NCI-H446 treated with DMSO at 0.1 percent for 48 hours (cell line): ENCODE data around the gene WDTC1.

Experiments used
- DNase-seq: peaks from one replicate; lab custom pipeline; 2025; lab: John Stamatoyannopoulos, UW

Gene WDTC1

DNA sequence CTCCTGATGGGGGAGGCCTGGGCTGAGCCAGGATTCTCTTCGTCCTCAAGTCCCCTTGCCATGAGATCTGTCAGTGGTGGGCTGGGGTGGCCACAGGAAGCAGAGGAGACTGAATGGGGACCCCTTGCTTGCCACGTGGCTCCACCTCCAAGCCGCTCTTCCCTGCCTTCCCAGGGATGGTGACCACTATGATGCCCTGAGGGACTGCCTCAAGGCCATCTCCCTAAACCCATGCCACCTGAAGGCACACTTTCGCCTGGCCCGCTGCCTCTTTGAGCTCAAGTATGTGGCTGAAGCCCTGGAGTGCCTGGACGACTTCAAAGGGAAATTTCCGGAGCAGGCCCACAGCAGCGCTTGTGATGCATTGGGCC is 66.6 kb downstream of the WDTC1 start:
- DNase-seq = no peak

DNA sequence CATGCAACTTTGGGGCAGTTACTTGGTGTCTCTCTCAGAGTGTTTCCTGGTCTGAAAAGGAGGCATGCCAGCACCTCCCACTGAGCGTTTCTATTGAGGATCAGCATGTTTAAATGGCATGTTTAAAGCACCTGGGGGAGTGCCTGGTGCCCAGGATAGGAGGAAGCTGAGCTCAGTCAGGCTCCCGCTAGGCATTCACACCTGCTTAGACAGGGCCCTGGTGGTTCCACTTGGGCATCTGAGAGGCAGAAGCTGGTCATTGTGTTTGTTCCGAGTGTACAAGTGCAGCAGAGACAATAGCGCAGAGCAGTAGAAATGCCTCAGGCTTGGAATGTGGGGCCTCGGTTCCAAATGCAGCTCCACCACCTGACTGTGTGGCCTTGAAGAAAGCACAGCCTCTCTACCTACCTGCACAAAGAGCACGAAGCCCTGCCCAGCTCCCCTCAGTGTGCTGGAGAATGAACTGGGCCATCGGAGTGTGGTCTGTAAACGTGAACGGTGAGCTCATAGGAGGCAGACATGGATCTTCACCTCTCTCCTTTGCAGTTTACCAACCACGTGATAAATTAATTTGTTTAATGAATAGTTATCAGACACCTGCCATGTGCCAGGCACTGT is 67.3 kb downstream of the WDTC1 start:
- no peak for DNase-seq

DNA sequence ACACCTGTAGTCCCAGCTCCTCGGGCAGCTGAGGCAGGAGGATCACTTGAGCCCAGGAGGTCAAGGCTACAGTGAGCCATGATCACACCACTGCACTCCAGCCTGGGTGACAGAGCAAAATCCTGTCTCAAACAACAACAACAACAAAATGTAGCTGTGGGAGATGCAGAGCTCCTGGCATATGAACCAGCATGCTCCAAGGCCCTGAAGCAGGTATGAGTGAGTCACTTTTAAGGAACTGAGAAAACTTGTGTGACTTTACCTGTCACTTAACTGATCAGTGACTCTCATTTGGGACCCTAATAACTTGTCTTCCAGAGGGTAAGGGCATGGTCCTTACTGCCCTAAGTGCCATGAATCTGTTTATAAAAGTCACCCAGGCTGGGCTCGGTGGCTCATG is 68.2 kb downstream of the WDTC1 start:
- DNase-seq = no peak

DNA sequence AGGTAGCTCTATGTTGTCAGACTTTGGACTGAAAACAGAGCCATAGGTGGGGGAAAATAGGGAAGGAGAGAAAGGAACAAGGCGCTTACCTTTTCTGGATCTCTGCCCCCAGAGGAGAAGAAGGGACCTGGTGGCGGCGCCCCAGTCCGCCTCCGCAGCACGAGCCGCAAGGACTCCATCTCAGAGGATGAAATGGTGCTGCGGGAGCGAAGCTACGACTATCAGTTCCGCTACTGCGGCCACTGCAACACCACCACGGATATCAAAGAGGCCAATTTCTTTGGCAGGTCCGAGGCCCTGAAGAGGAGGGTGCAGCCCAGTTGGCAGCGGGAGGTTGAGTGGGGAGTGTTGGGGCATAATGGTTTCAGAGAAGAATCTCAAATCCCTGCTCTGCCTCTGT is 69.1 kb downstream of the WDTC1 start:
- no peak for DNase-seq

DNA sequence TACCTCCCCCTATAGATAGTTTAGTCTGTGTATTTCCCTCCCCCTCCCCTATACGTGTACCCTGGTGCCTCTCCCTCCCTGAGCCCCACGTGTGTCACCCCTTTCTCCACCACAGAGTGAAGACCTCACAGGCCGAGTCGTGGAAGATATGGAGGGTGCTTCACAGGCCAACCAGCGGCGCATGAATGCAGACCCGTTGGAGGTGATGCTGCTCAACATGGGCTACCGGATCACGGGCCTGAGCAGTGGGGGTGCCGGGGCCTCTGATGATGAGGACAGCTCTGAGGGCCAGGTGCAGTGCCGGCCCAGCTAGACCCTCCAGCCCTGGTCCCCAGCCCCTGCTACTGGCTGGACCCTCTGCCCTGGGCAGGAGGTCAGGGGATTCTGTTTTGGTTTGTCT is 71.6 kb downstream of the WDTC1 start:
- no peak for DNase-seq

DNA sequence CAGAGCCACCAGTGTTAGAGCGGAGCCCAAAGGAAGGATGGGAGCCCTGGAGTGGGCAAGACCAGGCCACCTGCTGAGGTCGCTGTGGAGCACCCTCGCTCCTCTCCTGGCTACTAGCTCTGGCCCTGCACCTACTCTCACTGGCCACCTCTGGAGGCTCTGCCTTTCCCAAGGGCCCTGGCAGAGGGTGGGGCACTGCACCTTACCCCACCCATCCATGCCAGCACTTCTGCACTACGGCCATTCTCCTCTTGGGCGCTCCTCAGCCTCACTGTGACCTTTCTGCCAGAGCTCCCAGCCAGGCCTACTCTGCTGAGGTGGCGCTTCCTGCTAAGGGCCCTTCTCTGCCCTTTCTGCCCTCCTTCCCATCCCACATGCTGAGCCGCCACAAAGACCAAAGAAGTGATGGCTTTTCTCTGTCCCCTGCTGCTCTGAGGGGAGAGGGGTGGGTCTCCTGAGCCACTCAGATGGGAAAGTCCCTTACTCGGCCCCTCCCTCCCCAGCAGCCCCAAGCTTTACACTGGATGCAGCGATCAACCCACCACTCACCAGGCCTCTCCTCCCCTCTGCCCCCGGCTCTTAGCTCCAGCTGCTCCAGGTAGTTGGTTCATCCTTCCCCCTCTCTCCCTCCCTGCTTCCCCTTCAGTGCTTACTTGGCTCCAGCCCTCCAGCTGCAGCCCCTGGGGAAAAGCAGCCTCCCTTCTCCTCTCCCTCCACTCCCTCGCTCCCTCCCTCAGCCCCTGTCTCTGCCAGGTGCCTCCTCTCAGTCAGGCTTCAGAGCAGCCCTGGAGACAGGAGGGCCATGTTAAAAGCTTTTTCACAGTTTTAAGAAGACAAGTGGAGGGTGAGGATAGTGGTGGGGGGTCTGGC is 72.7 kb downstream of the WDTC1 start:
- no peak for DNase-seq

DNA sequence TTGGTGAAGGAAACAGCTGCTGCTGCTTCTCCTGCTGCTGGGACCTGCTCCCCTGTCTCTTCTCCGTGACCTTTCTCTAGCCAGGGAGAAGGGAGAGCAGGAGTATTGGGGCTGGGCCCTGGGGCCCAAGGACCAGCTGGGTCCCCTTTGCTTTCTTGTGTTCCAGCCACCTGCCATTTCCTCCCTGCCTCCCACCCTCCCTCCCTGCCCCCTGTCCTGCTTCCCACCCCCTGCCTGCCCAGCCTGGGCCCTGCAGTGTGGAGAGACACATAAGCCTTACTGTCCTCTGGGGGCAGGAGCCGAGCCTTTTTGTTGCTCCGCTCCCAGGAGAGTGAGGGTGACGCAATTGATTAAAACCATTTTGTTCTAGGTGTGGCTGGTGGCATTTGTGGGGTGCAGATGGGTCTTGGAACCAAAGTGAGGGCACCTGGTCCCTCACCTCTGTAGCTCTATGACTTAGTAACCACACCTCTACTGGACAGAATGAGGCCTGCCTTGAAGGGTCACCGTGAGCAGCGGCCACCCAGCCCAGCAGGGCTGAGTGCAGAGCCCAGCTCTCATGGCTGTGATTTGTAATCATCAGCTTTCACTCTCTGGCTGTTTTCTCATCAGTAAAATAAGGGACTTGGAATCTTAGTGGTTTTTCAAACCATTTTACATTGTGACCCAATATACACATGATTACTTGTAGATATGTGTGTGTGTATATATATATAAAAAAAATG is 73.6 kb downstream of the WDTC1 start:
- DNase-seq = no peak

- no peak for DNase-seq
Observed at GRCh38 chr1:27314169-27314568, 79.7 kb downstream of the WDTC1 start.

GRCh38 chr1:27314737-27315136 is 80.3 kb downstream of the WDTC1 start:
- no peak for DNase-seq

- DNase-seq = no peak
Observed at GRCh38 chr1:27316860-27317259, 82.4 kb downstream of the WDTC1 start.

DNA sequence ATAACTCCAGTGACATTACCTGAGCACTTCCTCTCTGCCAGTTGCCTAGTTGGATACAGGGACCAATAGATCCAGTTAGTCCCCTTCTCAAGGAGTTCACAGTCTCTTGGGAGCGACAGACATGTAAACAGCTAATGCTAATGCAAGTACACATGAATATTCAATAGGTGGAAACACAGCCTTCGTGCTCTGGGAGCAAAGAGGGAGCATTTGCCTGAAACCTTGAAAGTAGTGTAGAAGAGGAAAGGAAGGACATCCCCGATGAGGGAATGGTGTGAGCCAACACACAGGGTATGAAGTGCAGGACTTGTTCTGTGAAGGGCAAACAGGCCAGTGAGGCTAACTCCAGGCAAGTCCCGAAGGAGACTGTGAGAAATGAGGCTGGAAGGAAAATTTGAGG is 83.7 kb downstream of the WDTC1 start:
- DNase-seq = no peak

DNA sequence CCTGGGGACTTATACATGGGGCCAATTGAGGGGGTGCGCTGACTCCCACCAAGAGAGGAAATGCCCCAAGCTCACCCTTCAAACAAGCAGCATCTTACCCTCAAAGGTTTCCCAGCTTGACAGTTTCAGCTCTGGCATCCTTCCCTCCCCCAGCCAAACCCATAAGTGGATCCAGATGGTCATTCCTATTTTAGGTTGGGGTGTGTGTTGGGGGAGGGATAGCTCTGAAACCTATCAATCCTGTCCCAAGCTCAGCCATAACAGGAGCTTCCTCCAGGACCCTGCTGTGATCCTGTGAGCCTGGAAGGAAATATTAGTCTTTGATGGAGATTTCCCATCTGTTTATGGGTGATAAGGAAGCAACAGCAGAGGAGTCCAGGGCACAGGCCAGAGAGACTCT is 84.2 kb downstream of the WDTC1 start:
- DNase-seq = peak; percentile 82

DNA sequence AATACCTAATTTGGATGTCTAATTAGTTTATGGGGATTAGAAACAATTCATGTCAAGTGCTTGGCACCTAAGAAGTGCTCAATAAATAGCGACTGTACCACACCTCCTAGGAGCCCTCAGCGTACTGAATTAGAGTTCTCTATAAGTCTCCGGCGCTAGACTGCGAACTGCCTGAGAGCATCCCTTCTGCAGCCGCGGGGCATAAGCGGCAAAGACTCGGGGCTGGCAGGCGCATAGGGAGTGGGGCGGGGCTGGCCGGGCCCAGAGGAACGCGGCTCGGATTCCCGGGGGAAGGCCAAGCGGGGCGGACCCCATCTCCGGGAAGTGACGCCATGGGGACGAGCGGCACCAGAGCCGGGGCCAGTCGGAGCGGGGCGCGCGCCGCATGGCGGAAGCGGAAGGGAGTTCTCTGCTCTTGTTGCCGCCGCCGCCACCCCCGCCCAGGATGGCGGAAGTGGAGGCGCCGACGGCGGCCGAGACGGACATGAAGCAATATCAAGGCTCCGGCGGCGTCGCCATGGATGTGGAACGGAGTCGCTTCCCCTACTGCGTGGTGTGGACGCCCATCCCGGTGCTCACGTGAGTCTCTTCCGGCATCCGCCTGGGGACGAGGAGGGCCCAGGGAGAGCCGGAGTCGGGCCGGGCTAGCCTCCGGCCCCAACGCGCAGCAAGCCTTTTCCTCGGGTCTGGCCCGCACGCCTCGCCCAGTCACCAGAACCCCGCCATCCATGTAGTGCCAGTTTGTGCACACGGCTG is 87.6 kb downstream of the WDTC1 start, which contains the start of gene TMEM222:
Gene TMEM222 (plus strand): TSS at position 351 of the 756 bp plus-strand sequence. CDS start 35 bp downstream, at position 386.
- peak; percentile 95 for DNase-seq

- no peak for DNase-seq
Observed at GRCh38 chr1:27322569-27323240, 88.3 kb downstream of the WDTC1 start.

DNA sequence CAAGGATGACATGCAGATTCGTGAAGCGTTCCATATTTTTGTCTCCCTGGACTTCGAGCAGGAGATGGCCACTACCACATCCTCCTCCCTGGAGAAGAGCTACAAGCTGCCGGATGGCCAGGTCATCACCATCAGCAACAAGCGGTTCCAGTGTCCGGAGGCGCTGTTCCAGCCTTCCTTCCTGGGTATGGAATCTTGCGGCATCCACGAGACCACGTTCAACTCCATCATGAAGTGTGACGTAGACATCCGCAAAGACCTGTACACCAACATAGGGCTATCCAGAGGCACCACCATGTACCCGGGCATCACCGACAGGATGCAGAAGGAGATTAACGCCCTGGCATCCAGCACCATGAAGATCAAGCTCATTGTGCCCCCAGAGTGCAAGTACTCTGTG is 90.9 kb downstream of the WDTC1 start:
- DNase-seq = no peak

GRCh38 chr1:27327964-27328363 is 93.5 kb downstream of the WDTC1 start:
- DNase-seq = no peak

DNA sequence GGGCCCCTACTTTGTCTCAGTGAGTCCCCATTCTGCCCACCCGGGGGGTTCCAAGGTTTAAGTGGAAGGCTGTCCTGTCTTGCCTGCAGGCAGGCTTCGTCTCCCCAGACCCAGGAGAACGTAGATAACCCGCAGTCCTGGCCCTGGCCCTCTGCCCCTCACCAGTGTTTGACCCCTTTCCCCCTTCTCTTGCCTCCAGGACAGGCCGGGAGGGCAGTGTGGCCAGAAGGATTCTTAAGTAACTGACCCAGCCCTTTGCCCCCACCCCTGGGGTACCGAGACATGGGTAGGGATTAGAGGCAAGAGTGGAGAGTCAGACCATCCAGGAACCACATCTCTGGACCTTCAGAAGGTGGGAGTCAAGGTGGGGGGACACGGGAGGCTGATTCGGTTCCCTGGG is 96.4 kb downstream of the WDTC1 start:
- DNase-seq = no peak

DNA sequence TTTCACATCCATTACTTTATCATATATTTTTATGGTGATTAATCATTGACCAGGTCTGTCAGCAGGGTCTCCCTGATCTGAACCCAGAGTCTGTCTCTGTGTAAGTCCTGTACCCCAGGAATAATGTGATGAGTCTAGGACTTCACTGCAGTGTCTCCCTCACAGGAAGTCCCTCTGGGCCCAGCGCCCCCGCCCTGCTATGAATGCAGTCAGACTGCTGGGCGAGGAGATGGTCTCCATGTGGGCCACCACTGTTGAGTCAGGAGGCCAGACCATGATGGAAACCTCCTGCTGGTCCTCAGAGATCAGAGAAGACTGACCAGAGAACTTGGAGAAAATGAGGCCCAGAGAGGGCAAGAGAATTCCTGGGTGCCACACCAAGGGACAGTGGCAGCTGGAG is 97.0 kb downstream of the WDTC1 start:
- DNase-seq = no peak

DNA sequence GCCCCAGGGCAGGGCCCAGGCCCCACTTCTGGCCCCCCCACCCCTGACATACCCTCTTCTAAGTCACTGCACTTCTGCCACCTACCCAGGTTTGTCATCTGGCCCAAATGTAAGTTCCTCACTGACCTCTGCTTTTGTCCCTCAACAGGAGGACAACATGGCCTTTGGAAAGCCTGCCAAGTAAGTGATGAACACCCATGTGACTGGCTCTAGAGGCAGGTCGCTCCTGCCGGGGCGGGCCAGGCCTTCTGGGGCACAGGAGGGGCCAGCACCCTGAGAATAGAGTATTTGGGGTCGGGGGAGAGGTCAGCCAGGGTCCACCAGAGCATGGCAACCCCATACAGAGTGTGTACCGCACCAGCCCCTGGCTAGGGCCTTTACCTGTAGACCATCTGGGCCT is 97.5 kb downstream of the WDTC1 start:
- DNase-seq = no peak

DNA sequence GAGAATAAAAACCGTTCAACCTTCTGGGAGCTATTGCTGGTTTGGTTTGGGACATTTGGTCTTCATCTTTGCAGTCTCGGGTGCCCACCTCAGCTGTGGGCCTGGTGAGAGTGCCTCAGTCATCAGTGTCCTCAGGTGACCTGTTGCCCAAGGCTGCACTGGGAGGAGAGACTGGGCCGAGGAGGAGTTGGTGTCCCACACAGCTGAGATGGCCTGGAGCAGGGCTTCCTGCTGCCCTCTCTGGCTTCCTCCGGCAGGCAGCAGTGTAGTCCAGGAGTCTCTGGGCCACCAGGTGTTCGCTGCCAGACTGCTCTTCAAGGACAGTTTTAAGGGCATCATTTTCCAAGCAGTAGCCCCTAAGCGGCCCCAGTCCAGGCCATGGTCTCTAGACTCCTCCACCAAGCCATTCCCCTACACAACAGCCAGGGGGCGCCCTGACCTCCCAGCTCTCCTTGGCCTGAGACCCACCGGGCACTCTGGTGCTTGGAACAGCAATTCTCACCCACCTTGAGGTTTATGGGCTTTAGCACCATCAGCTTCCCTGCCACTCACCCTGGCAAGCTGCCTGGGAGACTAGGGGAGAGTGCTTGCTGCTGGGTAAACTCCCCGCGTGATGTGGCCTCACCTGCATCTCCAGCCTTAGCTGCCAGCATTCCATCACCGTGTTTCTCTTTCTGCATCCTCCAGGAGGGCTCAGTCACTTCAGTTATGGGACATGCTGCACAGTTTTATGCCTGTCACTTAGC is 98.3 kb downstream of the WDTC1 start:
- no peak for DNase-seq

- DNase-seq = no peak
Observed at GRCh38 chr1:27333717-27334279, 99.4 kb downstream of the WDTC1 start.
